HG02798 (cell line): ENCODE results near the gene HSFX3.
"Not testable (repeated sequence)": the region's sequence is repeated elsewhere in the genome, so short reads cannot be mapped to it uniquely, and the experiment has no call there.

ENCODE experiments used
- ATAC-seq: cut with Tn5 transposase; IDR thresholded peaks from one replicate; pipeline ENCODE4 v1.9.1; 2021; ENCODE audit warnings: mild to moderate bottlenecking; ENCODE audit not compliant: unreplicated experiment, poor library complexity

HSFX3 gene

DNA sequence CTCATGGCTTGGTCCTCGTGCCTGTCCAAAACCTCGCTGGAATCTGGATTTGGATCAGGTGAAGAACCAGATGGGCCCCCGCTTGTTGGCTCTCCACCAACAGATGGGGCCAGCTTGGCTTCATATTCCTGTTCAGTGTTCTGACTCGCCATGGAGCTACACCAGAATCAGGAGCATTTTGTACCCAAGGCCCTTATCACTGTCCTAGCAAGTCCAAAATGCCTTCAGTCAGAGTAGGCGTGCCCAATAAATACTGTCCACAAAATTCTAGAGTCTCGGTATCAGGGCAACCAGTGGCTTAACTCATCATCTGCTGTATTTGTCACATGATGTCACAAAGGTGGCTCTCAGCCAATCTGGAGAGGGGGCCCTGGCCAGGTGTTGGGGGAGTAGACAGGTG, at the start of gene HSFX3:
TSS of gene HSFX3 (minus strand) at position 224 of the 400 bp plus-strand sequence. CDS start at position 152, 72 bp downstream.
- ATAC-seq, result not testable (repeated sequence)

GRCh38 chrX:149598603-149599002, 48.9 kb upstream of the HSFX3 start:
- ATAC-seq, result not testable (repeated sequence)

- ATAC-seq, result not testable (repeated sequence)
Measured at GRCh38 chrX:149595943-149596342, 46.2 kb upstream of the HSFX3 start.

GRCh38 chrX:149595214-149595613, 45.5 kb upstream of the HSFX3 start, which contains the start of gene HSFX2:
HSFX2 (minus strand) TSS chrX:149595314; CDS start chrX:149594700, 614 bp downstream.
- ATAC-seq, result not testable (repeated sequence)

GRCh38 chrX:149590993-149591392, 41.3 kb upstream of the HSFX3 start:
- ATAC-seq, result not testable (repeated sequence)

DNA sequence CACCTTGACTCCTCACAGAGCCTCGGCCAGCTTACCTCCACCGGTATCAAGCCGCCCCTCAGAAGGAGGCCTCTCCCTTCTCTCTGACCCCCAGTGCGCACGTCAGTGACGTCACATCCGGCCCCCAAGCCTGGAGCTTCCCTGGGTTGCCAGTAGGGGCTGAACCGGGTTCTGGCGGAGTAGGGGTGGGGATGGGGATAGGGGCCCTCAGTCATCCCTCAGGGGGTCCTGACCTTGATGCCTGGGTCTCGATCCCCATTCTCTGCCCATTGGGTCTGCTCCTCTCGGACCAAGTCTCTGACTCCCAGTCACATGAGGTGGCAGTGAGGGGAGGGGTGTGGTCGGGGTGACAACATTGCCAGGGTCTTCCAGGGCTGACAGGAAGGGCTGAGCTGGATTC, 37.6 kb upstream of the HSFX3 start, which contains the start of gene MAGEA9B:
TSS of gene MAGEA9B (minus strand) at position 101 of the 400 bp plus-strand sequence. CDS start 4,280 bp downstream, outside the sequence.
- not testable (repeated sequence) for ATAC-seq

DNA sequence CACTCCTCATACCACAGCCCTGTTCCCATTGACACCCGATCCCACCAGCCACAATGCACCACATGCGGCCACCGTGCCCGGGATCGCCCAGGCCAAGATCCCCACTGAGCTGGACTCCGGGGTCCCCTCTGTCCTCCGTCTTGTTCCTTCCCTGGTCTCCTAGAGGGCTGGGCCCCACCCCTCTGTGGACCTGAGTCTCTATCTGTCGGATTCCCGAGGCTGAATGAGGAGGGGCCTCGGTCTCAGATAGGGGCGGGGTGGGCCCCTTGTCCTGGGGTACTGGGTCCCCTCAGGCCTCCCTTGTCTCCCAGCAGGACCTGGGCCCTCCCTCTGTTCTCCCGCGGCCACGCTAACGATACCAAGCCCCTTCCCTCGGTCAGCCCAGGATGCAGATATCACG, 35.9 kb upstream of the HSFX3 start:
- not testable (repeated sequence) for ATAC-seq

GRCh38 chrX:149573456-149573855, 23.7 kb upstream of the HSFX3 start:
- peak; percentile 100 for ATAC-seq

GRCh38 chrX:149572743-149573142, 23.0 kb upstream of the HSFX3 start:
- no peak for ATAC-seq

GRCh38 chrX:149571770-149572169, 22.0 kb upstream of the HSFX3 start:
- ATAC-seq, result no peak

GRCh38 chrX:149570668-149571067, 20.9 kb upstream of the HSFX3 start:
- no peak for ATAC-seq

- ATAC-seq, result no peak
Measured at GRCh38 chrX:149569770-149570169, 20.0 kb upstream of the HSFX3 start.

- no peak for ATAC-seq
Measured at GRCh38 chrX:149568701-149569296, 19.1 kb upstream of the HSFX3 start.

DNA sequence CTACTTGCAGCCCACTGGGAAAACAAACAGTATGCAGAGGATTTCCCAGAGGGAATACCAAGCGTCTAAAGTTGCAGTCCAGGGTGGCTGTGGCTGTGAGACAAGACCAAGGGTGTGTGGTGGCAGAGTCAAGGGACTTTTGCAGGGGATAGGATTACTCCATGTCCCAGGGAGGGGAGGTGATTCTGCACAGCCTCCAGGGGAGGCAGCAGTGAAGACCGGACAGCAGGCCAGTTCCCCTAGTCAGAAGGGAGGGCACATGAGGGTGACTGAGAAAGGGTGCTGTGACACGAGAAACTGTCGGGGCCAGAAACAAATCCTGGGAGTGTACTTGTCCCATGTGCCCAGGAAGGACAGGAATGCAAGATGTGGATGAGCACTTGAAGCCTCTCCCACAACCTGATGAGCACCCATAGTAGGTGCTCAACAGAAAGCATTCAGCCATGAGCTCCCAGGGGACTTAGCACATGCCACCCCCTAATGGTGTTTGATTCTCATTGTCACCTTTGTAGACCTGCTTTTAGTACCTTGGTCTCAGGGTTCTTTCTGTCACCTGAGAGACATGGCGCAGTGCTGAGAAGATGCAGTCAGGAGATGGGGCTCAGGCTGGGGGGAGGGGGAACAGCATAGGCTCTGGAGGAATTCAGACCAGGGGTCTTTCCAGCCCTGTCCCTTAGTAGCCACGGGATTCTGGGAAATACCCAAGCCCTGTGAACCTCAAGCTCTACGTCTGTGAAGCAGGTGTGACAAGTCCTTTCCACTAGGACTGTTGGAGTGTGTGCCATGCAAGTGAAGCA, 18.1 kb upstream of the HSFX3 start:
- no peak for ATAC-seq

- no peak for ATAC-seq
Measured at GRCh38 chrX:149563359-149563758, 13.6 kb upstream of the HSFX3 start.

DNA sequence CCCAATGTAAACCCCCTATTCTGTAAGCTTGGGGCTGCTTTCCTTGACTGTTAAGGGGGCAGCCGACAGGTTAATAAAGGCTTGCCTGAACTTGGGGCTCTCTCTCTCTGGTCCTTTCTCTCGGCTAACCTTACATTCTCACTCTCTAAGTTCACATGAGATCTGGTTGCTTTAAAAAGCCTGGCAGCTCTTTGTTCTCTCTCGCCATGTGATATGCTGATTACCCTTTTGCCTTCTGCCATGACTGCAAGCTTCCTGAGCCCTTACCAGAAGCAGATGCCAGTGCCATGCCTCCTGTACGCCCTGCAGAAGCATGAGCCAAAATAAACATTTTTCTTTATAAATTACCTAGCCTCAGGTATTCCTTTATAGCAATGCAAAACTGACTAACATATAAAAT, 5.5 kb upstream of the HSFX3 start:
- not testable (repeated sequence) for ATAC-seq

DNA sequence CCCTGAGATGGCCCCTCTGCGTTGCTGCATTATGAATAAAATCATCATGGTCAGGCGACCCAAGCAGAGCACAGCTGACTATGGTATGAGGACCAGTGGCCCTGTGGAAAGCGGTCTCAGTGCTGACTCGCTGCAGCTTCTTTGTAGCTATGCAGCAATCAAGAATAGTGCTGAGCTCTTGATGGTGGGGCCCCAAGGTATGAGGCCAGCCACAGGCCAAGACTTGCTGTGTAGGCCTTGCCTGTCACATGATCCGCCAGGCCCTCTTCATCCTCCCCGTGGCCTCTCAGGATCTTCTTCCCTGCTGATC, 2.2 kb upstream of the HSFX3 start:
- not testable (repeated sequence) for ATAC-seq

- not testable (repeated sequence) for ATAC-seq
Measured at GRCh38 chrX:149551245-149551938, 1.7 kb upstream of the HSFX3 start.

- ATAC-seq, result not testable (repeated sequence)
Measured at GRCh38 chrX:149550454-149550853, 730 bp upstream of the HSFX3 start.

- ATAC-seq, result not testable (repeated sequence)
Measured at GRCh38 chrX:149547782-149548181, 1.9 kb downstream of the HSFX3 start.

DNA sequence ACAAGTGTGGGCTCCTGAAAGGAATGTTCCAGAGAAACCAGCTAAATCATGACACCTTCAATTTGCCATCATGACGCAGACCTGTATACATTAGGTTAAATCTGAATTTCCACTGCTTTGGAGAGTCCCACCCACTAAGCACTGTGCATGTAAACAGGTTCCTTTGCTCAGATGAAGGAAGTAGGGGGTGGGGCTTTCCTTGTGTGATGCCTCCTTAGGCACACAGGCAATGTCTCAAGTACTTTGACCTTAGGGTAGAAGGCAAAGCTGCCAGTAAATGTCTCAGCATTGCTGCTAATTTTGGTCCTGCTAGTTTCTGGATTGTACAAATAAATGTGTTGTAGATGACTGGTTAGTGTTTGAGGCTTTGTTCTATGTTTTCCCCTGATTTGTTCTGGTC, 2.8 kb downstream of the HSFX3 start:
- not testable (repeated sequence) for ATAC-seq
